ENCODE data around the gene TNIK. TPM values are rescaled to one million over a fixed set of nuclear protein-coding genes. Genes with fewer than 3 reads are reported as not detected.
A peak's percentile ranks its signal among the peaks of the same experiment; 100 is the strongest.

Gene TNIK
- total and polyA plus RNA-seq, 4 donors, result 3.7 to 9.8 (median 5.2) TPM

GRCh38 chr3:171342200-171342599, 118.0 kb downstream of the TNIK start:
- H3K27ac ChIP-seq (ENCODE audit: low read depth in 1 of 2, low read length in 2 of 2), result no peak overlapping the region
- WGBS, result 44% methylated on average over 1 of the region's 1 CpG

GRCh38 chr3:171340434-171340833, 119.8 kb downstream of the TNIK start:
- no peak overlapping the region for H3K9ac ChIP-seq (ENCODE audit: low read depth in 1 of 2, low read length in 2 of 2)
- no peaks in the 10 kb centered on the region for H3K9me3 ChIP-seq (ENCODE audit: control insufficient read depth in 4 of 4, low read length in 3 of 4)
- H3K27me3 ChIP-seq (ENCODE audit: control insufficient read depth in 4 of 4, insufficient read depth in 4 of 4, low read length in 3 of 4), result no peaks in the 10 kb centered on the region
- peaks cover 6 to 14% (median 12%) of the 10 kb centered on the region in 4 donors for H3K4me1 ChIP-seq (ENCODE audit: control insufficient read depth in 4 of 4, insufficient read depth in 4 of 4, low read length in 3 of 4)
- TF ChIP-seq MAX (IDR thresholded peaks at IDR 0.05) (no peak), RAD21 (IDR thresholded peaks at IDR 0.05) (no peak), GABPA (IDR thresholded peaks at IDR 0.05 in 1 of 2, conservative IDR thresholded peaks at IDR 0.05 in 1 of 2) (no peak), ATF3 (IDR thresholded peaks at IDR 0.05) (no peak), JUND (IDR thresholded peaks at IDR 0.05) (no peak), YY1 (IDR thresholded peaks at IDR 0.05) (no peak), HNF4A (conservative IDR thresholded peaks at IDR 0.05) (no peak), CTCF (IDR thresholded peaks at IDR 0.05; ENCODE audit: low read depth, low read length, missing input control) (no peak), REST (IDR thresholded peaks at IDR 0.05) (no peak)
- H3K27ac ChIP-seq (ENCODE audit: low read depth in 1 of 2, low read length in 2 of 2), result no peak overlapping the region
- no peaks in the 10 kb centered on the region for H3K36me3 ChIP-seq (ENCODE audit: control insufficient read depth in 4 of 4, insufficient read depth in 3 of 4, low read depth in 1 of 4, low read length in 3 of 4)
- H3K4me3 ChIP-seq (ENCODE audit: low read depth in 1 of 3, low read length in 3 of 3), result no peak overlapping the region
- no peak for DNase-seq (ENCODE audit: low spot score)
- WGBS, result 52% methylated on average over 4 of the region's 4 CpGs

More at GRCh38 chr3:171342200-171342599, 118.0 kb downstream of the TNIK start:
- Histone ChIP-seq H3K4me1 (ENCODE audit: control insufficient read depth in 4 of 4, insufficient read depth in 4 of 4, low read length in 3 of 4) (peaks cover 6 to 14% (median 12%) of the 10 kb centered on the region in 4 donors), H3K9me3 (ENCODE audit: control insufficient read depth in 4 of 4, low read length in 3 of 4) (no peaks in the 10 kb centered on the region), H3K36me3 (ENCODE audit: control insufficient read depth in 4 of 4, insufficient read depth in 3 of 4, low read depth in 1 of 4, low read length in 3 of 4) (no peaks in the 10 kb centered on the region), H3K4me3 (ENCODE audit: low read depth in 1 of 3, low read length in 3 of 3) (no peak overlapping the region), H3K9ac (ENCODE audit: low read depth in 1 of 2, low read length in 2 of 2) (no peak overlapping the region), H3K27me3 (ENCODE audit: control insufficient read depth in 4 of 4, insufficient read depth in 4 of 4, low read length in 3 of 4) (no peaks in the 10 kb centered on the region)
- no peak for DNase-seq (ENCODE audit: low spot score)
- TF ChIP-seq GABPA (IDR thresholded peaks at IDR 0.05 in 1 of 2, conservative IDR thresholded peaks at IDR 0.05 in 1 of 2) (no peak), FOXA1 (IDR thresholded peaks at IDR 0.05) (no peak), RAD21 (IDR thresholded peaks at IDR 0.05) (peak; percentile 12 to 21), REST (IDR thresholded peaks at IDR 0.05) (no peak), ZBTB33 (IDR thresholded peaks at IDR 0.05) (no peak), JUND (IDR thresholded peaks at IDR 0.05) (no peak), FOXA2 (IDR thresholded peaks at IDR 0.05) (no peak), HNF4A (conservative IDR thresholded peaks at IDR 0.05) (peak in 1 of 2 donors; percentile 8)
